ENCODE results near the gene MAP2K5. TPM values are rescaled to one million over a fixed set of nuclear protein-coding genes. Genes with fewer than 3 reads are reported as not detected.

MAP2K5 gene
- total and polyA plus RNA-seq, 7 donors = 9.8 to 24.0 (median 16.5) TPM

- TF ChIP-seq CTCF (IDR thresholded peaks at IDR 0.05) = no peak
- no peaks in the 10 kb centered on the region for H3K9me3 ChIP-seq
- DNase-seq (no peak), ATAC-seq (no peak)
- no peak overlapping the region for H3K4me3 ChIP-seq
- H3K27me3 ChIP-seq (ENCODE audit: insufficient read depth in 3 of 3, low read length in 2 of 3) = no peaks in the 10 kb centered on the region
- WGBS, 3 donors = 61 to 87% (median 76%) methylated on average over 3 of the region's 3 CpGs
- no peaks in the 10 kb centered on the region for H3K4me1 ChIP-seq
- H3K27ac ChIP-seq = no peak overlapping the region
- no peaks in the 10 kb centered on the region for H3K36me3 ChIP-seq (ENCODE audit: insufficient read depth in 1 of 2, low read depth in 1 of 2)
- intact Hi-C loops (cut with DNase I) = no loop called here
These were observed 313.3 kb downstream of the MAP2K5 start for GRCh38 chr15:67855842-67856241.

Other genes starting within 250 kb of the MAP2K5 start
- gene C15orf61, start 21.6 kb upstream of the MAP2K5 start, total RNA-seq = 10 to 100 TPM; 11.2 to 20.9 (median 11.9) TPM
- gene C15orf61, start 21.6 kb upstream of the MAP2K5 start, polyA plus RNA-seq = 10 to 100 TPM in 1 of 3 donors, 1 to 10 TPM in 2; 6.9 to 10.3 (median 8.2) TPM

All from psoas muscle (tissue), 8 donors.